ENCODE results near the gene GZMH. TPM values are rescaled to one million over a fixed set of nuclear protein-coding genes. Genes with fewer than 3 reads are reported as not detected.
"Not testable (repeated sequence)": the region's sequence is repeated elsewhere in the genome, so short reads cannot be mapped to it uniquely, and the experiment has no call there.

Gene GZMH
- total RNA-seq, 1 experiment from 2014 or later: not detected

GRCh38 chr14:24597403-24597802 lies 12.1 kb downstream of the GZMH start (continued):
- TF ChIP-seq ZNF281 (CRISPR knock-in tag; IDR thresholded peaks at IDR 0.05): no peak
- TF ChIP-seq JAZF1 (CRISPR knock-in tag; IDR thresholded peaks at IDR 0.05): no peak
- TF ChIP-seq, protein P1, sequence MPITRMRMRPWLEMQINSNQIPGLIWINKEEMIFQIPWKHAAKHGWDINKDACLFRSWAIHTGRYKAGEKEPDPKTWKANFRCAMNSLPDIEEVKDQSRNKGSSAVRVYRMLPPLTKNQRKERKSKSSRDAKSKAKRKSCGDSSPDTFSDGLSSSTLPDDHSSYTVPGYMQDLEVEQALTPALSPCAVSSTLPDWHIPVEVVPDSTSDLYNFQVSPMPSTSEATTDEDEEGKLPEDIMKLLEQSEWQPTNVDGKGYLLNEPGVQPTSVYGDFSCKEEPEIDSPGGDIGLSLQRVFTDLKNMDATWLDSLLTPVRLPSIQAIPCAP (CRISPR knock-in tag; IDR thresholded peaks at IDR 0.05): no peak
- no peak for TF ChIP-seq ATF6 (CRISPR knock-in tag; IDR thresholded peaks at IDR 0.05)
- TF ChIP-seq RELA (CRISPR knock-in tag; IDR thresholded peaks at IDR 0.05; ENCODE audit: borderline replicate concordance): no peak
- TF ChIP-seq PREB (CRISPR knock-in tag; IDR thresholded peaks at IDR 0.05; ENCODE audit: borderline replicate concordance): no peak

- peak; percentile 57 for ATAC-seq
- H3K9me3 Mint-ChIP-seq: peaks cover 87% of the 10 kb centered on the region
- H3K4me1 Mint-ChIP-seq: no peaks in the 10 kb centered on the region
- ChIA-PET CTCF (interaction anchor here (1.0 kb wide), 1 partner anchor 10 kb away, joined by 5 read pairs; no protein-coding TSS in a partner anchor), POLR2A (no interaction called here)
- H3K36me3 Mint-ChIP-seq: peaks cover 3% of the 10 kb centered on the region
- H3K27me3 Mint-ChIP-seq (ENCODE audit: low read depth): peaks cover 4% of the 10 kb centered on the region
- H3K27ac Mint-ChIP-seq: no peak overlapping the region
- H3K4me3 Mint-ChIP-seq: no peak overlapping the region
- no peak for DNase-seq (ENCODE audit: low spot score)
- TF ChIP-seq, protein P2, sequence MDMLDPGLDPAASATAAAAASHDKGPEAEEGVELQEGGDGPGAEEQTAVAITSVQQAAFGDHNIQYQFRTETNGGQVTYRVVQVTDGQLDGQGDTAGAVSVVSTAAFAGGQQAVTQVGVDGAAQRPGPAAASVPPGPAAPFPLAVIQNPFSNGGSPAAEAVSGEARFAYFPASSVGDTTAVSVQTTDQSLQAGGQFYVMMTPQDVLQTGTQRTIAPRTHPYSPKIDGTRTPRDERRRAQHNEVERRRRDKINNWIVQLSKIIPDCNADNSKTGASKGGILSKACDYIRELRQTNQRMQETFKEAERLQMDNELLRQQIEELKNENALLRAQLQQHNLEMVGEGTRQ (CRISPR knock-in tag; IDR thresholded peaks at IDR 0.05): no peak
- TF ChIP-seq ZNF121 (CRISPR knock-in tag; IDR thresholded peaks at IDR 0.05) (no peak), FOXJ3 (CRISPR knock-in tag; IDR thresholded peaks at IDR 0.05; ENCODE audit: borderline replicate concordance) (no peak), E2F4 (CRISPR knock-in tag; IDR thresholded peaks at IDR 0.05; ENCODE audit: borderline replicate concordance, low read depth) (no peak), MYBL2 (CRISPR knock-in tag; IDR thresholded peaks at IDR 0.05) (no peak), NR3C1 (CRISPR knock-in tag; conservative IDR thresholded peaks at IDR 0.05; ENCODE audit: low read depth) (no peak), SOX15 (CRISPR knock-in tag; IDR thresholded peaks at IDR 0.05) (no peak), HMGA2 (CRISPR knock-in tag; IDR thresholded peaks at IDR 0.05) (no peak), OVOL2 (CRISPR knock-in tag; IDR thresholded peaks at IDR 0.05; ENCODE audit: borderline replicate concordance) (no peak), NR2C2 (CRISPR knock-in tag; IDR thresholded peaks at IDR 0.05) (no peak)
- TF ChIP-seq, protein P3, sequence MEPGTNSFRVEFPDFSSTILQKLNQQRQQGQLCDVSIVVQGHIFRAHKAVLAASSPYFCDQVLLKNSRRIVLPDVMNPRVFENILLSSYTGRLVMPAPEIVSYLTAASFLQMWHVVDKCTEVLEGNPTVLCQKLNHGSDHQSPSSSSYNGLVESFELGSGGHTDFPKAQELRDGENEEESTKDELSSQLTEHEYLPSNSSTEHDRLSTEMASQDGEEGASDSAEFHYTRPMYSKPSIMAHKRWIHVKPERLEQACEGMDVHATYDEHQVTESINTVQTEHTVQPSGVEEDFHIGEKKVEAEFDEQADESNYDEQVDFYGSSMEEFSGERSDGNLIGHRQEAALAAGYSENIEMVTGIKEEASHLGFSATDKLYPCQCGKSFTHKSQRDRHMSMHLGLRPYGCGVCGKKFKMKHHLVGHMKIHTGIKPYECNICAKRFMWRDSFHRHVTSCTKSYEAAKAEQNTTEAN (CRISPR knock-in tag; IDR thresholded peaks at IDR 0.05): no peak
- TF ChIP-seq, protein P4, sequence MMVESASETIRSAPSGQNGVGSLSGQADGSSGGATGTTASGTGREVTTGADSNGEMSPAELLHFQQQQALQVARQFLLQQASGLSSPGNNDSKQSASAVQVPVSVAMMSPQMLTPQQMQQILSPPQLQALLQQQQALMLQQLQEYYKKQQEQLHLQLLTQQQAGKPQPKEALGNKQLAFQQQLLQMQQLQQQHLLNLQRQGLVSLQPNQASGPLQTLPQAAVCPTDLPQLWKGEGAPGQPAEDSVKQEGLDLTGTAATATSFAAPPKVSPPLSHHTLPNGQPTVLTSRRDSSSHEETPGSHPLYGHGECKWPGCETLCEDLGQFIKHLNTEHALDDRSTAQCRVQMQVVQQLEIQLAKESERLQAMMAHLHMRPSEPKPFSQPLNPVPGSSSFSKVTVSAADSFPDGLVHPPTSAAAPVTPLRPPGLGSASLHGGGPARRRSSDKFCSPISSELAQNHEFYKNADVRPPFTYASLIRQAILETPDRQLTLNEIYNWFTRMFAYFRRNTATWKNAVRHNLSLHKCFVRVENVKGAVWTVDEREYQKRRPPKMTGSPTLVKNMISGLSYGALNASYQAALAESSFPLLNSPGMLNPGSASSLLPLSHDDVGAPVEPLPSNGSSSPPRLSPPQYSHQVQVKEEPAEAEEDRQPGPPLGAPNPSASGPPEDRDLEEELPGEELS (CRISPR knock-in tag; IDR thresholded peaks at IDR 0.05): no peak
Measured at GRCh38 chr14:24595073-24595808, 14.2 kb downstream of the GZMH start.

- H3K27ac Mint-ChIP-seq; CTCF ChIA-PET; H3K4me1 Mint-ChIP-seq; ATAC-seq; H3K4me3 Mint-ChIP-seq; DNase-seq (ENCODE audit: low spot score): not testable (repeated sequence)
- Mint-ChIP-seq H3K36me3 (peaks cover 15% of the 10 kb centered on the region), H3K27me3 (ENCODE audit: low read depth) (peaks cover 14% of the 10 kb centered on the region), H3K9me3 (peaks cover 90% of the 10 kb centered on the region)
- POLR2A ChIA-PET: interaction anchor here (0.6 kb wide), 1 partner anchor 70 kb away, joined by 3 read pairs; no protein-coding TSS in a partner anchor
Measured at GRCh38 chr14:24591004-24591403, 18.5 kb downstream of the GZMH start.

All from WTC11 (cell line).